HFFc6 (cell line): Measurements from ENCODE around the gene DTNB. TPM values are rescaled to one million over a fixed set of nuclear protein-coding genes. Genes with fewer than 3 reads are reported as not detected.

ENCODE experiments used
- DNase-seq: peaks from one replicate; pipeline ENCODE4 v3.0.0-alpha.2; 2018
- H3K27ac Mint-ChIP-seq: 2 replicates; pipeline ENCODE4 v1.8.0; 2020; ENCODE audit warnings: mild to moderate bottlenecking, mixed read lengths
- H3K27me3 Mint-ChIP-seq: 2 replicates; pipeline ENCODE4 v1.8.0; 2021; ENCODE audit warnings: mild to moderate bottlenecking, moderate library complexity, mixed read lengths; ENCODE audit not compliant: insufficient read depth
- H3K36me3 Mint-ChIP-seq: 2 replicates; pipeline ENCODE4 v1.8.0; 2021; ENCODE audit warnings: low read depth, mixed read lengths
- H3K4me1 Mint-ChIP-seq: 2 replicates; pipeline ENCODE4 v1.8.0; 2020; ENCODE audit warnings: low read depth, mixed read lengths
- H3K4me3 Mint-ChIP-seq: 2 replicates; pipeline ENCODE4 v1.8.0; 2020; ENCODE audit warnings: mild to moderate bottlenecking, moderate library complexity, mixed read lengths
- H3K9me3 Mint-ChIP-seq: 2 replicates; pipeline ENCODE4 v1.8.0; 2020; ENCODE audit warnings: mild to moderate bottlenecking, mixed read lengths
- total RNA-seq, 6 experiments: library from RNA; stranded (reverse); fragmentation: NEBNext Ultra II Directional; extraction: Animal tissue kit (Norgen Biotek cat#: 25700); gene quantifications; 2 replicates in 1 of 6; 3 replicates in 5 of 6; pipeline ENCODE4 v1.2.3, GENCODE V29; 2021
- TF ChIP-seq, protein P1 (sequence below): fragments of 200-600 bp; sonication (generic); IDR thresholded peaks from 2 replicates; pipeline ENCODE4 v1.5.0; 2021; ENCODE audit warnings: antibody characterized with exemption, mild to moderate bottlenecking

DTNB gene
- total RNA-seq, 6 experiments from 2014 or later = 4.2 to 6.2 (median 4.7) TPM

DNA sequence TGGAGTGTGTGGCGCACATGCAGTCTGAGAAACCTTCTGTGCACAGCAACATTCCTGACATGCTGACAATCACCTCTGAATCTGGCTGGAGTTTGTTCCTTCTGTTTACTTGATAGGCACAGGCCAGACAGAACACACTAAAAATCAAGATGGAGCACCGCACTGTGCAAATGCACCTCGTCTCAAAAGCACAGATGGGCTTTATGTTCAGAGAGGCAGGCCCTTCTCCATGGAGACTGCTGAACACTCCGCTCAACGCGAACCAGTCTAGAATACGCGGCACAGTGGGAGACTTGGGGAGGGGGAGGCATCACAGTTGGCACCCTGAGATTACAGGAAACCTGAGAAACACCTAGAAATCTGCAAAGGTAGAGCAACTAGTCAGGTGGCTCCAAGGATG is 273.2 kb downstream of the DTNB start:
- Mint-ChIP-seq H3K27ac (no peak overlapping the region), H3K9me3 (no peaks in the 10 kb centered on the region), H3K27me3 (peaks cover 4% of the 10 kb centered on the region), H3K36me3 (no peaks in the 10 kb centered on the region), H3K4me3 (no peak overlapping the region), H3K4me1 (no peaks in the 10 kb centered on the region)
- no peak for DNase-seq
- TF ChIP-seq, protein P1, sequence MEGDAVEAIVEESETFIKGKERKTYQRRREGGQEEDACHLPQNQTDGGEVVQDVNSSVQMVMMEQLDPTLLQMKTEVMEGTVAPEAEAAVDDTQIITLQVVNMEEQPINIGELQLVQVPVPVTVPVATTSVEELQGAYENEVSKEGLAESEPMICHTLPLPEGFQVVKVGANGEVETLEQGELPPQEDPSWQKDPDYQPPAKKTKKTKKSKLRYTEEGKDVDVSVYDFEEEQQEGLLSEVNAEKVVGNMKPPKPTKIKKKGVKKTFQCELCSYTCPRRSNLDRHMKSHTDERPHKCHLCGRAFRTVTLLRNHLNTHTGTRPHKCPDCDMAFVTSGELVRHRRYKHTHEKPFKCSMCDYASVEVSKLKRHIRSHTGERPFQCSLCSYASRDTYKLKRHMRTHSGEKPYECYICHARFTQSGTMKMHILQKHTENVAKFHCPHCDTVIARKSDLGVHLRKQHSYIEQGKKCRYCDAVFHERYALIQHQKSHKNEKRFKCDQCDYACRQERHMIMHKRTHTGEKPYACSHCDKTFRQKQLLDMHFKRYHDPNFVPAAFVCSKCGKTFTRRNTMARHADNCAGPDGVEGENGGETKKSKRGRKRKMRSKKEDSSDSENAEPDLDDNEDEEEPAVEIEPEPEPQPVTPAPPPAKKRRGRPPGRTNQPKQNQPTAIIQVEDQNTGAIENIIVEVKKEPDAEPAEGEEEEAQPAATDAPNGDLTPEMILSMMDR = no peak

- Mint-ChIP-seq H3K27ac (no peak overlapping the region), H3K27me3 (peaks cover 2% of the 10 kb centered on the region), H3K36me3 (no peaks in the 10 kb centered on the region), H3K4me3 (no peak overlapping the region), H3K4me1 (no peaks in the 10 kb centered on the region), H3K9me3 (no peaks in the 10 kb centered on the region)
- TF ChIP-seq, protein P1 = no peak
- DNase-seq = no peak
Observed at GRCh38 chr2:25398534-25398933, 274.8 kb downstream of the DTNB start.

DNA sequence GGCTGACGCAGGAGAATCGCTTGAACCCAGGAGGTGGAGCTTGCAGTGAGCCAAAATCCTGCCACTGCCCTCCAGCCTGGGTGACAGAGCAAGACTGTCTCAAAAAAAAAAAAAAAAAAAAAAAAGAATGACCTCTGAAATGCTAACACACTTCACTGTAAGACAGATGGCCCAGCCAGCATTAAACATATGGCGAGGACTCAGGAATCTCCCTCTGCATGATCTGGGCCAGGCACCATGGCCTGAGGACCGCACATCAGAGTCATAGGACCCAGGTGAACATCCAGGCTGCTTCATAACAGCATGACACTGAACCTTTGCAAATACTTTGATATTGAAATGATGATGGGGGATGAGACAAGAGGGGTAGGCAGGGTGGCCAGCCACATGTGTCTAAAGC is 275.6 kb downstream of the DTNB start:
- TF ChIP-seq, protein P1 = no peak
- Mint-ChIP-seq H3K27ac (no peak overlapping the region), H3K9me3 (no peaks in the 10 kb centered on the region), H3K36me3 (no peaks in the 10 kb centered on the region), H3K4me3 (no peak overlapping the region), H3K4me1 (no peaks in the 10 kb centered on the region), H3K27me3 (peaks cover 2% of the 10 kb centered on the region)
- no peak for DNase-seq

- H3K36me3 Mint-ChIP-seq = no peaks in the 10 kb centered on the region
- H3K4me3 Mint-ChIP-seq = no peak overlapping the region
- no peak for DNase-seq
- TF ChIP-seq, protein P1 = no peak
- no peaks in the 10 kb centered on the region for H3K4me1 Mint-ChIP-seq
- peaks cover 20% of the 10 kb centered on the region for H3K27me3 Mint-ChIP-seq
- H3K27ac Mint-ChIP-seq = no peak overlapping the region
- H3K9me3 Mint-ChIP-seq = no peaks in the 10 kb centered on the region
Observed at GRCh38 chr2:25389161-25389560, 284.2 kb downstream of the DTNB start.

DNA sequence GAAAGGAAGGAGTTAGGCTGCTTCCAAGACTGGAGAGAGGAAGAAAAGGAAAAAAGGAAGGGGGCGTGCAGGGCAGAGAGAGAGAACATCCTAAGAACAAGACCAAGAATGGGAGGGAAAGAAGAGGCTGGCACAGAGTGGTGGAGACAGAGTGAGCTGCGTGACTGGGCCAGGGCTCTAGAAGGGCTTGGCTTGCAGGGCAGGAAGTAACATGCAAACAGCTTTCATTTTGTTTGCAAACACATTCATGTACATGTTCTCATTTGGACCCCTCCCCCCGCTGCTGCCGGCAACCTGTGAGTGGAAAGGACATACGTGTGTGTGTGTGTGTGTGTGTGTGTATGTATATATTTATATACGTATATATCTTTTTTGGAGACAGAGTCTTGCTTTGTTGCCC is 284.9 kb downstream of the DTNB start:
- Mint-ChIP-seq H3K27me3 (peaks cover 26% of the 10 kb centered on the region), H3K4me3 (no peak overlapping the region), H3K9me3 (no peaks in the 10 kb centered on the region), H3K4me1 (no peaks in the 10 kb centered on the region), H3K36me3 (no peaks in the 10 kb centered on the region), H3K27ac (no peak overlapping the region)
- TF ChIP-seq, protein P1 = no peak
- DNase-seq = no peak

- TF ChIP-seq, protein P1 = no peak
- Mint-ChIP-seq H3K27me3 (peaks cover 28% of the 10 kb centered on the region), H3K36me3 (no peaks in the 10 kb centered on the region), H3K4me1 (no peaks in the 10 kb centered on the region), H3K27ac (no peak overlapping the region), H3K9me3 (no peaks in the 10 kb centered on the region), H3K4me3 (no peak overlapping the region)
- no peak for DNase-seq
Observed at GRCh38 chr2:25387876-25388449, 285.4 kb downstream of the DTNB start.
